Measurements from ENCODE around the gene PRKN. TPM values are rescaled to one million over a fixed set of nuclear protein-coding genes. Genes with fewer than 3 reads are reported as not detected.

Gene PRKN
- total RNA-seq, 4 donors from 2014 or later, result 5.2 to 121 (median 6.9) TPM

DNA sequence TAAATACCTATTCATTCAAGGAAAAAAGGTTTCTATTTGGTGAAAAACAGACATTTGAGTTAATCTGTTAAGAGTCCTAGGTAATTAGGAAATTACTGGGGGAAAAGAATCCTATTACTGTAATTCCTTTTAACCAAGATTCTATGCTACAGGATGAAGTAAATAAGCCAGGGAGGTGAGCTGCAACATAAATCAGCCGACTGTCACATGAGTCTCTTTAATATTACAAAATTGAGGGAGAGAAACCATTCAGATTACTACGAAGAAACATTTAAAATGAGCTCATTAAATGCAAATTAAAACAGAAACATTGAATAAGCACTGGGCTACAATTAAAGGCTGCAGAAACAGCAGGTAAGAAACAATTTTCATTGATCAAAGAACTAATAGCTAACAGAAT, 5.3 kb downstream of the PRKN start:
- Histone ChIP-seq H3K9me3 (no peaks in the 10 kb centered on the region), H3K27me3 (no peaks in the 10 kb centered on the region), H3K4me3 (replicated peaks in 1 of 3) (no peak overlapping the region), H3K27ac (no peak overlapping the region), H3K36me3 (no peaks in the 10 kb centered on the region), H3K4me1 (no peaks in the 10 kb centered on the region)
- WGBS, 2 donors, result 87 to 96% methylated on average over 2 of the region's 2 CpGs
- TF ChIP-seq, protein P1, sequence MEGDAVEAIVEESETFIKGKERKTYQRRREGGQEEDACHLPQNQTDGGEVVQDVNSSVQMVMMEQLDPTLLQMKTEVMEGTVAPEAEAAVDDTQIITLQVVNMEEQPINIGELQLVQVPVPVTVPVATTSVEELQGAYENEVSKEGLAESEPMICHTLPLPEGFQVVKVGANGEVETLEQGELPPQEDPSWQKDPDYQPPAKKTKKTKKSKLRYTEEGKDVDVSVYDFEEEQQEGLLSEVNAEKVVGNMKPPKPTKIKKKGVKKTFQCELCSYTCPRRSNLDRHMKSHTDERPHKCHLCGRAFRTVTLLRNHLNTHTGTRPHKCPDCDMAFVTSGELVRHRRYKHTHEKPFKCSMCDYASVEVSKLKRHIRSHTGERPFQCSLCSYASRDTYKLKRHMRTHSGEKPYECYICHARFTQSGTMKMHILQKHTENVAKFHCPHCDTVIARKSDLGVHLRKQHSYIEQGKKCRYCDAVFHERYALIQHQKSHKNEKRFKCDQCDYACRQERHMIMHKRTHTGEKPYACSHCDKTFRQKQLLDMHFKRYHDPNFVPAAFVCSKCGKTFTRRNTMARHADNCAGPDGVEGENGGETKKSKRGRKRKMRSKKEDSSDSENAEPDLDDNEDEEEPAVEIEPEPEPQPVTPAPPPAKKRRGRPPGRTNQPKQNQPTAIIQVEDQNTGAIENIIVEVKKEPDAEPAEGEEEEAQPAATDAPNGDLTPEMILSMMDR (IDR thresholded peaks at IDR 0.05), result no peak
- TF ChIP-seq POLR2A (IDR thresholded peaks at IDR 0.05), result no peak
- DNase-seq, result no peak
- intact Hi-C loops (cut with DNase I), result no loop called here

DNA sequence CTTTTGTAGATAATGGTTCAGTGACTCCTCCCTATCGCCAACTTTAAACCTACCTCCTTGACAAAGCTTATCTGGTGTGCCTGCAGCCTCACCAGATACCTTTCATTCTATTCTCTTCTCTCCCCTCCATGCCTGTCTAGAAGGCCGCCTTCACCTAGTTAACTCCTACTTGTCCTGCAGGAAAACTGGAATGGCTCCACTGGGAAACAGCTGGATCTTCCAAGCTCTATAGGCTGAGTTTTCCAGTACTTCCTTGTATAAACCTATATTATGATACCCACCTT, 6.2 kb downstream of the PRKN start:
- Histone ChIP-seq H3K27me3 (no peaks in the 10 kb centered on the region), H3K9me3 (no peaks in the 10 kb centered on the region), H3K4me1 (no peaks in the 10 kb centered on the region), H3K4me3 (replicated peaks in 1 of 3) (no peak overlapping the region), H3K27ac (no peak overlapping the region), H3K36me3 (no peaks in the 10 kb centered on the region)
- WGBS, 2 donors, result 90 to 95% methylated on average over 2 of the region's 2 CpGs
- TF ChIP-seq, protein P1 (IDR thresholded peaks at IDR 0.05), result no peak
- intact Hi-C loops (cut with DNase I), result no loop called here
- no peak for DNase-seq

DNA sequence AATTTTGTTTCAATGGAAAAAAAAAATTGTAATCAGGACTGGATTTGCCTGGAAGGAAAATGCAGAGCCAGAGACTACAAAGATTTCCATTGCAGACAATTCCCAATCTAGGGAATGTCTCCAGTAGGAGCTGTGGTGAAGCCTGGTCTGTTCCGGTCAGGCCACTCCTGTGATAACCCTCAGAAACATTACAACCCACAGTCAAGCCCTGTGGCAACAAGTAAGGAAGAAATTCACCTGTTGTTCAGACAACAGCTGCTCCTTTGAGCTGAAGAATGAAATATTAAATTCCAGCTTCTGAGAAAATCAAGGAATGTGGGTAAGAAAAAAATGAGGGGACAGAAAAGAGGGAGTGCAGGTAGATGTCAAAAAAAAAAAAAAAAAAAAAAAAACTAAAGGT, 8.0 kb downstream of the PRKN start:
- WGBS, 2 donors, result 93 to 96% methylated on average over 1 of the region's 1 CpG
- no peak for TF ChIP-seq POLR2A (IDR thresholded peaks at IDR 0.05)
- TF ChIP-seq, protein P1 (IDR thresholded peaks at IDR 0.05), result no peak
- Histone ChIP-seq H3K27me3 (no peaks in the 10 kb centered on the region), H3K27ac (no peak overlapping the region), H3K9me3 (no peaks in the 10 kb centered on the region), H3K36me3 (no peaks in the 10 kb centered on the region), H3K4me1 (no peaks in the 10 kb centered on the region), H3K4me3 (replicated peaks in 1 of 3) (no peak overlapping the region)
- no peak for DNase-seq
- intact Hi-C loops (cut with DNase I), result no loop called here

DNA sequence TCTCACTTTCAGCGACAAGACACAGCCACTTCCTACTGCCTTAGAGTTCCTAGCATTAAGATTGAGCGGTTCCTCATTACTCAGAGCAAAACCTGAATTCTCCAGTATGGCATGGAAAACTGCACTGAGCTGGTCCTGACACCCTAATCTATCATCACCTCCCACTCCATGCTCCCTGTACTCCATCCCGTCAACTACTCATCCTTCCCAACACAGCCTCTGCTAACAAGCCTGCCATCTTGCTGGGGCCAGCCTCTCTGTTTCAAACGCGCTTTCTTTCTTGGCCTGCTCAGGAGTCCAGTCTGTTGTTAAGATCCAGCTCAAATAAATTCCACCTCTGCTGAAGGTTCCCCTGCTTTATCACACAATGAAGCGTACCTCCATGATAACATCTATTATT, 12.0 kb downstream of the PRKN start:
- H3K4me1 ChIP-seq, result no peaks in the 10 kb centered on the region
- H3K27me3 ChIP-seq, result no peaks in the 10 kb centered on the region
- WGBS, 2 donors, result 95 to 96% methylated on average over 6 of the region's 6 CpGs
- intact Hi-C loops (cut with DNase I), result no loop called here
- no peaks in the 10 kb centered on the region for H3K36me3 ChIP-seq
- no peaks in the 10 kb centered on the region for H3K9me3 ChIP-seq
- H3K4me3 ChIP-seq (replicated peaks in 1 of 3), result no peak overlapping the region
- no peak for DNase-seq
- H3K27ac ChIP-seq, result no peak overlapping the region
- TF ChIP-seq POLR2A (IDR thresholded peaks at IDR 0.05), result no peak

DNA sequence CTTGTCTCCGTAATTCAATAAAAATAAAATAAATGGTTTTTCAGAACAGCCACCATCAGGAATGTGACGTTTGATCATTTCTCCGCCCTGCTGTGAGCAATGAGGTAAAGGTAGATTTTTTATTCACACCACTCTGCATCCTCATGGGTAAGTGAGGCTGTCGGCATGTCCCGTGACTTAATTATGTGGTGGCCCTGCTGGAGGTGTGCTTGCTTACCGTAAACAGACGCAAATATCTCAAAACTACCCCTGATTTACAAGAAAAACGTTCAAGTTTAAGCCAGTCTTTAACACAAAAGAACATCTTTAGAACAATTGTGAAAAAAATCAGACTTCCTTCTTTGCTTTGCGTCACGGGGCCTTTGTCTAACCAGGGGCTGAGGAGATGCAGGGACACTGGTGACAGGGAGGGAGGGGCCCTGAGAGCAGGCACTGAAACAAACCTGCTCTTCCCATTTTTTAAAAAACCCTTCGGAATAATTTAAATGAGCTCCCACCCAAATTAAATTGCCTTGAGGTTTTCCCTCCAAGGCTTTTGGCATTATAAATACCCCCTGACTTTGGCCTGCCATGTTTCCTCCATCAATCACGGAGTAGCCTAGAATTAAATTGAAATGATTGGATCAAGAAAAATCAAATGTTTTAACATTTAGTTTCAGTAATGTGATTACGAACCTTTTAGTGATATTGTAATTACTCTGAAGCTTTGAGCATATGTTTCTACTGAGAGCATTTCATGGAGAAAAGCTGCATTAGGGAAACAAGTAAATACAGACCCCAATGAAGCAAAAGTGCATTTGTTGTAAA, 13.4 kb downstream of the PRKN start:
- no peaks in the 10 kb centered on the region for H3K27me3 ChIP-seq
- H3K9me3 ChIP-seq, result no peaks in the 10 kb centered on the region

More for the DNA sequence above, 13.4 kb downstream of the PRKN start:
- no peak overlapping the region for H3K4me3 ChIP-seq (replicated peaks in 1 of 3)
- intact Hi-C loops (cut with DNase I), result no loop called here
- WGBS, 2 donors, result 83% methylated on average over 13 of the region's 13 CpGs
- TF ChIP-seq POLR2A (IDR thresholded peaks at IDR 0.05), result no peak
- TF ChIP-seq, protein P1 (IDR thresholded peaks at IDR 0.05), result no peak
- no peak overlapping the region for H3K27ac ChIP-seq
- no peaks in the 10 kb centered on the region for H3K4me1 ChIP-seq
- DNase-seq, result no peak
- H3K36me3 ChIP-seq, result no peaks in the 10 kb centered on the region

Data from thyroid gland (tissue), 4 donors.